IMR-90 (cell line): ENCODE measurements around the gene ABHD1. TPM values are rescaled to one million over a fixed set of nuclear protein-coding genes. Genes with fewer than 3 reads are reported as not detected.

Experiments used
- ATAC-seq: fragments of 200-7000 bp; cut with Tn5 transposase; 2 replicates; pipeline ENCODE4 v1.9.1; 2020; ENCODE audit warnings: low read depth, mild to moderate bottlenecking, moderate library complexity
- BruUV-seq: library from RNA; stranded (reverse); fragments of 400-500 nt; replicated peaks from 2 replicates; lab custom pipeline; 2021; lab: Mats Ljungman, UMichigan
- CTCF ChIA-PET: fragments of 300-600 bp; formaldehyde crosslinking; extraction: SDS; loops from one replicate; lab custom pipeline; 2021; ENCODE audit warnings: antibody characterized with exemption; lab: Yijun Ruan, JAX
- POLR2A ChIA-PET: fragments of 300-600 bp; sonication (Branson Sonifier 250); formaldehyde crosslinking; loops from one replicate; lab custom pipeline; 2022; ENCODE audit warnings: antibody characterized with exemption; ENCODE audit not compliant: unreplicated experiment; lab: Charles Lee
- DNase-seq: peaks from one replicate; pipeline ENCODE4 v3.0.0; 2013
- H2AFZ ChIP-seq: replicated peaks from 2 replicates; pipeline ENCODE3; 2013; ENCODE audit warnings: low read length, mild to moderate bottlenecking; ENCODE audit not compliant: poor library complexity
- H2AK5ac ChIP-seq: 2 replicates; pipeline ENCODE4 v1.6.1; 2013; ENCODE audit warnings: low read depth, low read length, inconsistent platforms
- H2AK9ac ChIP-seq: replicated peaks from 2 replicates; pipeline ENCODE3; 2013; ENCODE audit warnings: mild to moderate bottlenecking, low read depth, low read length, moderate library complexity; ENCODE audit not compliant: poor library complexity
- H2BK120ac ChIP-seq: 2 replicates; pipeline ENCODE4 v1.6.1; 2013; ENCODE audit warnings: low read depth, low read length, inconsistent platforms
- H2BK15ac ChIP-seq: 3 replicates; pipeline ENCODE4 v1.6.1; 2013; ENCODE audit warnings: low read depth, low read length, inconsistent platforms
- H2BK20ac ChIP-seq: 2 replicates; pipeline ENCODE4 v1.6.1; 2013; ENCODE audit warnings: low read depth, mild to moderate bottlenecking, inconsistent platforms, low read length, moderate library complexity
- H2BK5ac ChIP-seq: 2 replicates; pipeline ENCODE4 v1.6.1; 2013; ENCODE audit warnings: mild to moderate bottlenecking, low read depth, low read length, inconsistent platforms; ENCODE audit not compliant: poor library complexity, severe bottlenecking
- H3K14ac ChIP-seq: replicated peaks from 2 replicates; pipeline ENCODE4 v1.6.1; 2013; ENCODE audit warnings: low read depth, low read length, inconsistent platforms
- H3K18ac ChIP-seq: 2 replicates; pipeline ENCODE4 v1.6.1; 2013; ENCODE audit warnings: low read depth, low read length, control low read depth
- H3K23ac ChIP-seq: 2 replicates; pipeline ENCODE4 v1.6.1; 2013; ENCODE audit warnings: low read depth, low read length, inconsistent platforms
- H3K27ac ChIP-seq: 2 replicates; pipeline ENCODE4 v1.5.1; 2013; ENCODE audit warnings: mild to moderate bottlenecking, control low read depth, low read length; ENCODE audit not compliant: insufficient read depth
- H3K27me3 ChIP-seq: 2 replicates; pipeline ENCODE4 v1.6.1; 2013; ENCODE audit warnings: low read length; ENCODE audit not compliant: control insufficient read depth, insufficient read depth
- H3K36me3 ChIP-seq: 2 replicates; pipeline ENCODE4 v1.6.1; 2013; ENCODE audit warnings: low read length, mixed read lengths; ENCODE audit not compliant: control insufficient read depth, insufficient read depth
- H3K4ac ChIP-seq: 2 replicates; pipeline ENCODE4 v1.6.1; 2013; ENCODE audit warnings: low read depth, low read length, inconsistent platforms
- H3K4me1 ChIP-seq: 2 replicates; pipeline ENCODE4 v1.6.1; 2013; ENCODE audit warnings: low read length, mixed read lengths; ENCODE audit not compliant: control insufficient read depth, insufficient read depth
- H3K4me2 ChIP-seq: 2 replicates; pipeline ENCODE4 v1.6.1; 2013; ENCODE audit warnings: low read depth, mild to moderate bottlenecking, control low read depth, low read length, moderate library complexity
- H3K4me3 ChIP-seq: 2 replicates; pipeline ENCODE4 v1.5.1; 2013; ENCODE audit warnings: low read depth, mild to moderate bottlenecking, control low read depth, low read length, moderate library complexity; ENCODE audit not compliant: insufficient read depth
- H3K56ac ChIP-seq: 2 replicates; pipeline ENCODE4 v1.6.1; 2013; ENCODE audit warnings: low read length, inconsistent platforms; ENCODE audit not compliant: insufficient read depth; ENCODE audit errors: extremely low read depth
- H3K79me1 ChIP-seq, 2 experiments: 2 replicates each; pipeline ENCODE4 v1.6.1; 2013; ENCODE audit warnings: low read length in 2 of 2, inconsistent platforms in 1 of 2, low read depth in 1 of 2
- H3K9ac ChIP-seq: 2 replicates; pipeline ENCODE4 v1.6.1; 2013; ENCODE audit warnings: low read depth, low read length, control low read depth
- H3K9me1 ChIP-seq: 2 replicates; pipeline ENCODE4 v1.6.1; 2013; ENCODE audit warnings: low read length, inconsistent platforms; ENCODE audit not compliant: insufficient read depth
- H3K9me3 ChIP-seq: 2 replicates; pipeline ENCODE4 v1.6.1; 2013; ENCODE audit warnings: low read length; ENCODE audit not compliant: control insufficient read depth, insufficient read depth
- H4K20me1 ChIP-seq: 2 replicates; pipeline ENCODE4 v1.6.1; 2013; ENCODE audit warnings: low read length, inconsistent platforms; ENCODE audit not compliant: insufficient read depth
- H4K5ac ChIP-seq: 2 replicates; pipeline ENCODE4 v1.6.1; 2013; ENCODE audit warnings: mild to moderate bottlenecking, low read depth, low read length, control low read depth
- H4K8ac ChIP-seq, 2 experiments: 2 replicates each; pipeline ENCODE4 v1.6.1; 2013; ENCODE audit warnings: low read depth in 2 of 2, low read length in 2 of 2, control low read depth in 1 of 2, inconsistent platforms in 1 of 2
- H4K91ac ChIP-seq: 2 replicates; pipeline ENCODE4 v1.6.1; 2013; ENCODE audit warnings: low read depth, low read length, inconsistent platforms; ENCODE audit not compliant: insufficient read depth
- BHLHE40 ChIP-seq: fragments of 150-350 bp; IDR thresholded peaks from 2 replicates; pipeline ENCODE4 v1.6.1; 2016; ENCODE audit warnings: mild to moderate bottlenecking, low read depth, low read length
- CEBPB ChIP-seq: IDR thresholded peaks from 2 replicates; pipeline ENCODE4 v1.6.1; 2012; ENCODE audit warnings: low read depth, low read length, improper control_type of control experiment
- CHD1 ChIP-seq: IDR thresholded peaks from 2 replicates; pipeline ENCODE4 v1.6.1; 2012; ENCODE audit warnings: low read depth, low read length, improper control_type of control experiment
- ELK1 ChIP-seq: fragments of 150-350 bp; IDR thresholded peaks from 2 replicates; pipeline ENCODE4 v1.6.1; 2016; ENCODE audit warnings: low read depth, mild to moderate bottlenecking, low read length, moderate library complexity, borderline replicate concordance
- FOS ChIP-seq: fragments of 150-350 bp; IDR thresholded peaks from 2 replicates; pipeline ENCODE4 v1.6.1; 2016; ENCODE audit warnings: low read depth, low read length
- MAFK ChIP-seq: IDR thresholded peaks from 2 replicates; pipeline ENCODE4 v1.6.1; 2012; ENCODE audit warnings: low read depth, low read length, improper control_type of control experiment
- MAZ ChIP-seq: IDR thresholded peaks from 2 replicates; pipeline ENCODE4 v1.6.1; 2012; ENCODE audit warnings: low read depth, mild to moderate bottlenecking, low read length, improper control_type of control experiment, moderate library complexity, borderline replicate concordance
- NFE2L2 ChIP-seq: fragments of 150-350 bp; IDR thresholded peaks from 2 replicates; pipeline ENCODE4 v1.6.1; 2016; ENCODE audit warnings: low read depth, mild to moderate bottlenecking, low read length
- POLR2A ChIP-seq: IDR thresholded peaks from 2 replicates; pipeline ENCODE4 v1.6.1; 2012; ENCODE audit warnings: mild to moderate bottlenecking, low read depth, low read length
- RCOR1 ChIP-seq: IDR thresholded peaks from 2 replicates; pipeline ENCODE4 v1.6.1; 2012; ENCODE audit warnings: mild to moderate bottlenecking, low read length, improper control_type of control experiment; ENCODE audit not compliant: insufficient replicate concordance
- RFX5 ChIP-seq: IDR thresholded peaks from 2 replicates; pipeline ENCODE4 v1.8.0; 2012; ENCODE audit warnings: low read depth, mild to moderate bottlenecking, low read length, moderate library complexity
- USF2 ChIP-seq: fragments of 150-350 bp; IDR thresholded peaks from 2 replicates; pipeline ENCODE4 v1.6.1; 2017; ENCODE audit warnings: mild to moderate bottlenecking, antibody characterized with exemption, low read length, low read depth
- WGBS, 2 experiments: methylation state at CpG; one replicate each; pipeline versions ENCODE4 v1.1.5 to v1.1.7; 2013; ENCODE audit warnings: missing lambda C conversion rate in 2 of 2; ENCODE audit not compliant: insufficient read length in 1 of 2; ENCODE audit errors: extremely low coverage in 2 of 2; 5-methylcytosine and 5-hydroxymethylcytosine counted together
- dilution Hi-C: fragments of 300-500 bp; cut with HindIII; formaldehyde crosslinking; loops from one replicate; pipeline ENCODE4 v1.14.3; 2018; ENCODE audit warnings: low sequenced_read_pairs; ENCODE audit not compliant: unreplicated experiment
- in situ Hi-C: fragments of 300-500 bp; cut with MboI; formaldehyde crosslinking; loops from 3 replicates; pipeline ENCODE4 v1.14.3; 2019; ENCODE audit warnings: low sequenced_read_pairs, inconsistent platforms, mixed read lengths
- intact Hi-C: fragments of 100-400 bp; cut with micrococcal nuclease; formaldehyde crosslinking; loops from 2 replicates; pipeline ENCODE4 v1.10.0; 2022
- polyA plus RNA-seq, 3 experiments: library from polyadenylated mRNA; depleted of rRNA; stranded (reverse); fragments of >200 nt; gene quantifications; 2 replicates each; pipeline ENCODE4 v1.2.3, GENCODE V29; 2012; ENCODE audit warnings: low replicate concordance in 1 of 3
- total RNA-seq: library from RNA; depleted of rRNA; stranded (reverse); fragments of >200 nt; gene quantifications from 2 replicates; pipeline ENCODE4 v1.2.3, GENCODE V29; 2012

The ABHD1 gene
- total and polyA plus RNA-seq, 2 of the 4 experiments (the other 2 are of a cell fraction) = 0.24 TPM; not detected in 1

GRCh38 chr2:27128668-27129571 lies 5.3 kb downstream of the ABHD1 start:
- 83% methylated on average over 6 of the region's 11 CpGs; no CpG with 5 or more reads in 1 of the 2 experiments for WGBS, 2 experiments
- Histone ChIP-seq H2BK5ac (no peak overlapping the region), H2BK120ac (no peak overlapping the region), H2BK15ac (no peak overlapping the region), H3K27ac (no peak overlapping the region), H3K9me3 (no peaks in the 10 kb centered on the region), H3K79me1 (peaks cover 14 to 23% of the 10 kb centered on the region in 2 experiments), H4K91ac (no peak overlapping the region), H3K56ac (no peak overlapping the region), H3K23ac (no peak overlapping the region), H3K27me3 (peaks cover 4% of the 10 kb centered on the region), H3K18ac (no peak overlapping the region), H2BK20ac (no peak overlapping the region), H3K9me1 (peaks cover 12% of the 10 kb centered on the region), H4K8ac (no peak overlapping the region), H2AK5ac (no peak overlapping the region), H3K4me2 (no peak overlapping the region), H2AK9ac (peak overlapping the region; percentile 51), H4K5ac (no peak overlapping the region), H3K4me3 (no peak overlapping the region), H3K36me3 (peaks cover 34% of the 10 kb centered on the region), H3K9ac (no peak overlapping the region), H3K4me1 (peaks cover 9% of the 10 kb centered on the region), H3K14ac (no peak overlapping the region), H3K4ac (no peak overlapping the region), H2AFZ (no peak overlapping the region), H4K20me1 (peaks cover 15% of the 10 kb centered on the region)
- DNase-seq (no peak), ATAC-seq (no peak)
- no TSS peak for BruUV-seq
- in situ Hi-C loops (no loop called here), intact Hi-C loops (no loop called here), dilution Hi-C loops (no loop called here)
- TF ChIP-seq BHLHE40 (no peak), FOS (no peak), MAZ (no peak), NFE2L2 (no peak), CEBPB (no peak), ELK1 (no peak), RCOR1 (no peak), CHD1 (no peak), MAFK (no peak), USF2 (no peak), RFX5 (no peak), POLR2A (no peak)
- ChIA-PET CTCF (interaction anchor here (0.6 to 1.1 kb wide), 2 partner anchors 9 to 174 kb away, joined by 3 read pairs; no protein-coding TSS in a partner anchor), POLR2A (no interaction called here)
